Mucosa of rectum (tissue), 2 donors: ENCODE measurements around the gene CITED2.

Experiments
- H3K27ac ChIP-seq, 2 donors: one replicate each; pipeline ENCODE4 v1.7.0; 2013; ENCODE audit warnings: inconsistent platforms in 2 of 2, low read depth in 2 of 2, low read length in 2 of 2
- H3K27me3 ChIP-seq, 2 donors: one replicate each; pipeline ENCODE4 v1.7.0; 2013; ENCODE audit warnings: low read length in 2 of 2; ENCODE audit not compliant: control insufficient read depth in 2 of 2, insufficient read depth in 2 of 2
- H3K36me3 ChIP-seq, 2 donors: one replicate each; pipeline ENCODE4 v1.7.0; 2013; ENCODE audit warnings: low read length in 2 of 2; ENCODE audit not compliant: control insufficient read depth in 2 of 2, insufficient read depth in 2 of 2
- H3K4me1 ChIP-seq, 2 donors: one replicate each; pipeline ENCODE4 v1.7.0; 2013; ENCODE audit warnings: low read length in 2 of 2, mild to moderate bottlenecking in 1 of 2; ENCODE audit not compliant: control insufficient read depth in 2 of 2, insufficient read depth in 2 of 2
- H3K4me3 ChIP-seq, 2 donors: one replicate each; pipeline ENCODE4 v1.7.0; 2013; ENCODE audit warnings: low read length in 2 of 2
- H3K9ac ChIP-seq, 2 donors: one replicate each; pipeline ENCODE4 v1.7.0; 2013; ENCODE audit warnings: low read length in 2 of 2, low read depth in 1 of 2, mild to moderate bottlenecking in 1 of 2
- H3K9me3 ChIP-seq, 2 donors: one replicate each; pipeline ENCODE4 v1.7.0; 2013; ENCODE audit warnings: low read length in 2 of 2; ENCODE audit not compliant: control insufficient read depth in 2 of 2
- donor health status: healthy.
- donor health status: Normal muscosa, but diverticular disease.

Gene CITED2

DNA sequence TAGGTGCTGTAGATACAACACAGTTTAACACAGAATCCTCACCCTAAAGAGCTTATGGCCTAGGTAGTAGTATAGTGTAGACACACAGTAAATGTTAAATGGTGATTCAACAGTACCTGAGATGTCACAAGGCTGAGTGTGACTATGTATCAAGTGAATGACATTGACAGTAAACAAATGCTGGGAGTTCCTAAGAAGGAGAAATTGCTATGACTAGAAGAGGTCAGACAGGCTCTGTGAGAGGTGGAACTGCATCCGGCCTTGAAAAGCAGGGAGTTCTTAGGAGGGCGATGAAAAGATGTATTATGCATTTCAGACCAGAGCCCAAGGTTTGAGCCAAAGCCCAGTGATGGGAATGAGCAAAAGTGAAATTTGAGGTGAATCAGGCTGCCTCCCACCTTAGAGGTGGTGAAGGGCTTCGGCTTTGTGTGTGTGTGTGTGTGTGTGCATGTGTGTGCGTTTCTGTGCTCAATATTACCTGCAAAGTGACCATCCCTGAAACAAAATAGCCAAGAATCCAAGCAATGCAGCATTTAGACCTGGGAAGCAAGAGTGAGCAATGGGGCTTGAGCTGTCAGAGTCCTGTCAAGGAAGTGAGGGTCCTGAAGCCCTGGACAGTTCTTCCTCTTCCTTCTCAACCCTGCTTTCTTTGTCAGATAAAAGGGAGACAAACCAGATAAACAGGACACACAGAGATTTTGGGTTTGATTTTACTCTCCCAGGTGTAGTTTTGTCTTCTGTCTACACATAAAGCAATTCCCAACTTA lies 32.3 kb upstream of the CITED2 start:
- Histone ChIP-seq H3K9ac (no peak overlapping the region), H3K9me3 (no peaks in the 10 kb centered on the region), H3K27ac (no peak overlapping the region), H3K4me3 (no peak overlapping the region), H3K27me3 (no peaks in the 10 kb centered on the region), H3K4me1 (no peaks in the 10 kb centered on the region), H3K36me3 (no peaks in the 10 kb centered on the region)

DNA sequence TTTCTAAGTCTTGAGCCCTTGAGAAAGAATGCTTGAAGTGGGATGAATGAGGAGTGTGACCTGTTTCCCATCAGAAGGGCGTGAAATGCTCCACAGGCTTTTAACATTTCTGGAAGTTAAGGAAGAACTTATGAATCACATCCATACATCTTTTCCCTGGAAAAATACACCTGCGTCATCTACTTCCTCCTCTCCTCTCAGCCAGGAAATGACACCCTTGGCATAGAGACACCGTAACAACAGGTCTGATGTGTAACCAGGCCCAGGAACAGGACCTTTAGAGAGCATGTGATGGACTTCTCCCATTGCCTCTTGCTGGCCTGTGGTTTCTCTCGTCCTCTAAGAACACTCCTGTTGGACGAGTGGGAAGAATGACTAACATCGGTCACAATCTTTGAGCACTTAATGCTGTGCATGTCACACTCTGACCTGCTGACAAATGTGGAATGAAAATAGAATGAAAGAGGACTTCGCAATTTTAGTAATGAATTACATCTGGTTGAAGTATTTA lies 28.5 kb upstream of the CITED2 start:
- Histone ChIP-seq H3K27ac (no peak overlapping the region), H3K36me3 (no peaks in the 10 kb centered on the region), H3K27me3 (no peaks in the 10 kb centered on the region), H3K9me3 (no peaks in the 10 kb centered on the region), H3K9ac (no peak overlapping the region), H3K4me3 (no peak overlapping the region), H3K4me1 (no peaks in the 10 kb centered on the region)

- no peak overlapping the region for H3K9ac ChIP-seq
- H3K27me3 ChIP-seq, result no peaks in the 10 kb centered on the region
- no peaks in the 10 kb centered on the region for H3K36me3 ChIP-seq
- no peaks in the 10 kb centered on the region for H3K9me3 ChIP-seq
- peaks cover 2 to 5% of the 10 kb centered on the region in 2 donors for H3K4me1 ChIP-seq
- no peak overlapping the region for H3K27ac ChIP-seq
- no peak overlapping the region for H3K4me3 ChIP-seq
Observed at GRCh38 chr6:139398658-139399057, 24.2 kb upstream of the CITED2 start.

- Histone ChIP-seq H3K9me3 (no peaks in the 10 kb centered on the region), H3K27ac (no peak overlapping the region), H3K36me3 (no peaks in the 10 kb centered on the region), H3K27me3 (no peaks in the 10 kb centered on the region), H3K4me3 (no peak overlapping the region), H3K4me1 (peaks cover 2 to 9% of the 10 kb centered on the region in 2 donors), H3K9ac (no peak overlapping the region)
Observed at GRCh38 chr6:139395891-139396301, 21.4 kb upstream of the CITED2 start.

DNA sequence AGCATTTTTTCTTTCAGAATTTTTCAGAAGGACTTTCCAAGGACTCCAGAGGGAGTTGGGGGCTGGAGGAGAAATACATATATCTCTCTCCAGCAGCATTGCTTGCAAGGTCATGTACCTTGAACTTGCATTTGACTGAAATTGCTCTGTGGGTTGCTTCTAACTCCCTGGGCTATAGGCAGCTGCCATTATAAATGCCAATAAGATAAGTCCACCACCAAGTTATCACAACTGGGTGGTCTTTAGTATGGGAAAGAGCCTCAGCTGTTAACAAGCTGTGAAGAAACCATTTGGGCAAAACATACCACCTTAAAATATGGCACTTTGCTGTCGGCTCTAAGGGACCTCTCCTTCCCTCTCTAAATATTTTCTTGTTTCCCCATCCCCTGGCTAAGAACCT lies 20.9 kb upstream of the CITED2 start:
- Histone ChIP-seq H3K9ac (no peak overlapping the region), H3K4me1 (peaks cover 2 to 9% of the 10 kb centered on the region in 2 donors), H3K27ac (no peak overlapping the region), H3K9me3 (no peaks in the 10 kb centered on the region), H3K4me3 (no peak overlapping the region), H3K27me3 (no peaks in the 10 kb centered on the region), H3K36me3 (no peaks in the 10 kb centered on the region)

- Histone ChIP-seq H3K27ac (peak overlapping the region in 1 of 2 donors; percentile 37), H3K4me3 (no peak overlapping the region), H3K27me3 (no peaks in the 10 kb centered on the region), H3K9me3 (no peaks in the 10 kb centered on the region), H3K36me3 (no peaks in the 10 kb centered on the region), H3K9ac (no peak overlapping the region), H3K4me1 (peaks cover 2 to 9% of the 10 kb centered on the region in 2 donors)
Observed at GRCh38 chr6:139394027-139394649, 19.7 kb upstream of the CITED2 start.

DNA sequence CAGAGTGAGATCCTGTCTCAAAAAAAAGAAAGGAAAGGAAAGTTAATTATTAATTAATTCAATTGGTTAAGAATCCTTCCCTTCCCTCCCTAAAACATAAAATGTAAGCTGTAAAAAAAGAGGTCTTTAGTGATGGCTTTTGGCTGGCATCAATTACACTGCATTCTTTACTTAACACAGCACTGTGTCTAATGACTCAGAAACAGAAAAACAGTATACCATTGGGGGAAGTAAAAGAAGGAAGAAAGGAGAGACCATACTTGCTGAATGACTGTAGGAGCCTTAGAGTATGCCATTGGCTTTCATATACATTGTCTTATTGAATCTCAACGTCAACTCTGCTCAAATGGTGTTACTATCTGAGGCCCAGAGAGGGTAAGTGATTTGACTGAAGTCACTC lies 18.3 kb upstream of the CITED2 start:
- Histone ChIP-seq H3K4me1 (peaks cover 2 to 9% of the 10 kb centered on the region in 2 donors), H3K9me3 (no peaks in the 10 kb centered on the region)

GRCh38 chr6:139391709-139392108 lies 17.3 kb upstream of the CITED2 start:
- Histone ChIP-seq H3K27me3 (no peaks in the 10 kb centered on the region), H3K9ac (no peak overlapping the region), H3K27ac (no peak overlapping the region), H3K4me1 (peaks cover 2 to 9% of the 10 kb centered on the region in 2 donors), H3K4me3 (no peak overlapping the region), H3K36me3 (no peaks in the 10 kb centered on the region), H3K9me3 (no peaks in the 10 kb centered on the region)

More for the DNA sequence above, 18.3 kb upstream of the CITED2 start:
- H3K9ac ChIP-seq, result no peak overlapping the region
- no peak overlapping the region for H3K4me3 ChIP-seq
- no peaks in the 10 kb centered on the region for H3K27me3 ChIP-seq
- no peaks in the 10 kb centered on the region for H3K36me3 ChIP-seq
- H3K27ac ChIP-seq, result no peak overlapping the region

GRCh38 chr6:139390447-139390846 lies 16.0 kb upstream of the CITED2 start:
- no peaks in the 10 kb centered on the region for H3K27me3 ChIP-seq
- H3K27ac ChIP-seq, result no peak overlapping the region
- peaks cover 2 to 9% of the 10 kb centered on the region in 2 donors for H3K4me1 ChIP-seq
- no peak overlapping the region for H3K9ac ChIP-seq
- no peak overlapping the region for H3K4me3 ChIP-seq
- no peaks in the 10 kb centered on the region for H3K9me3 ChIP-seq
- no peaks in the 10 kb centered on the region for H3K36me3 ChIP-seq

DNA sequence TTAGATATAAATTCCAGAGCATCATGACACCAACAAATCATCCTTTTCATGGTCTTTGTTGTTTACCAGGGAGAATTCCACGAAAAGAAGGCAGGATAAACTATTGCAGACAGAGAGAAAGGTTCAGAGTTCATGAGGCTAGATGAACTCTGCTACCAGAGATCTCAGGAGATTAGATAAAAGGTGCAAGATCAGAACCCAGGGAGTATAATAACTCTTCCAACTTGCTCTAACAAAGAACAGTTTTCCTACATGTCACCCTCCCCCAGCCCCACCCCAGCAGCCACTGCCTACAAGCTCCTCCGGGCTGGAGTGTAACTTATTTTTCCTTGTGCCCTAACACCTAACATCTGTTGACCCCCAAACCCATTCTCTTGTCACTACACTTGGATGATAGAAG lies 13.9 kb upstream of the CITED2 start:
- Histone ChIP-seq H3K36me3 (no peaks in the 10 kb centered on the region), H3K27me3 (no peaks in the 10 kb centered on the region), H3K9me3 (no peaks in the 10 kb centered on the region), H3K27ac (no peak overlapping the region), H3K9ac (no peak overlapping the region), H3K4me1 (peaks cover 0 to 2% of the 10 kb centered on the region in 2 donors), H3K4me3 (no peak overlapping the region)
